Activated CD8-positive, alpha-beta T cell treated with anti-CD3 and anti-CD28 coated beads for 36 hours (primary cell): ENCODE data around the gene EPHA8. TPM values are rescaled to one million over a fixed set of nuclear protein-coding genes. Genes with fewer than 3 reads are reported as not detected.

Experiments
- ATAC-seq: fragments of 200-7000 bp; cut with Tn5 transposase; one replicate; pipeline ENCODE4 v1.10.0; 2021; ENCODE audit warnings: mild to moderate bottlenecking, moderate library complexity
- CTCF ChIA-PET: fragments of 350-600 bp; sonication (Branson Sonifier 250); formaldehyde crosslinking; loops from one replicate; lab custom pipeline; 2021; ENCODE audit warnings: antibody characterized with exemption; lab: Charles Lee
- POLR2A ChIA-PET: fragments of 350-600 bp; sonication (Branson Sonifier 250); formaldehyde crosslinking; loops from one replicate; lab custom pipeline; 2021; ENCODE audit warnings: antibody characterized with exemption; lab: Charles Lee
- DNase-seq: peaks from one replicate; pipeline ENCODE4 v3.0.0-alpha.2; 2020
- H3K27ac Mint-ChIP-seq: one replicate; pipeline ENCODE4 v1.8.0; 2021; ENCODE audit warnings: mild to moderate bottlenecking, mixed read lengths
- H3K27me3 Mint-ChIP-seq: one replicate; pipeline ENCODE4 v1.8.0; 2021; ENCODE audit warnings: mixed read lengths
- H3K36me3 Mint-ChIP-seq: one replicate; pipeline ENCODE4 v1.8.0; 2021; ENCODE audit warnings: low read depth, mixed read lengths
- H3K4me1 Mint-ChIP-seq: one replicate; pipeline ENCODE4 v1.8.0; 2021; ENCODE audit warnings: low read depth, mixed read lengths
- H3K4me3 Mint-ChIP-seq: one replicate; pipeline ENCODE4 v1.8.0; 2021; ENCODE audit warnings: mild to moderate bottlenecking, moderate library complexity, mixed read lengths
- H3K9me3 Mint-ChIP-seq: one replicate; pipeline ENCODE4 v1.8.0; 2021; ENCODE audit warnings: mixed read lengths
- CTCF ChIP-seq: fragments of 200-600 bp; IDR thresholded peaks from one replicate; pipeline ENCODE4 v1.8.0; 2022; ENCODE audit warnings: antibody characterized with exemption, mild to moderate bottlenecking
- intact Hi-C: fragments of 100-400 bp; cut with micrococcal nuclease; formaldehyde crosslinking; loops from one replicate; pipeline ENCODE4 v1.10.0; 2022
- total RNA-seq, 2 experiments: library from RNA; stranded (reverse); gene quantifications; one replicate each; pipeline ENCODE4 v1.2.3, GENCODE V29; 2021

The EPHA8 gene
- total RNA-seq, 2 experiments from 2014 or later, result not detected

DNA sequence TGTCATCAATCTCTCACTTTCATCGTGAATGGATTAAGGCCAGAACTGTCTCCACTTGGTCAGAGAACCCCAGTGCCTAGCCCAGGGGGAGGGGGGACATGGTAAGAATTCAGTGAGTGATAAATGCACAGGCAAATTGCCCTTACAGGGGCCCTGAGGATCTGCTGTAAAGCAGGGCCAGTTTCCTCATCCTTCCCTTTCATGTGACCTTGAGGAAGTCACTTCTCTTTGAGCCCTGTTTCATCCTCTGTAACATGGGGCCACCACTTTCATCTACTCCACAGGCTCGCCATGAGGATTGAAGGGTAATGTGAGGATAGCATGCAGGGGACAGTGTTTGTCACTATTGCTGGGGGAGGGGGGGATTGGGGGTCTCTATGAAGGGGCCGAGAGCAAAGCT is 45.1 kb downstream of the EPHA8 start:
- ChIA-PET CTCF (no interaction called here), POLR2A (no interaction called here)
- DNase-seq (no peak), ATAC-seq (no peak)
- Mint-ChIP-seq H3K4me1 (no peaks in the 10 kb centered on the region), H3K27ac (no peak overlapping the region), H3K4me3 (no peak overlapping the region), H3K9me3 (no peaks in the 10 kb centered on the region), H3K27me3 (peaks cover 29% of the 10 kb centered on the region), H3K36me3 (no peaks in the 10 kb centered on the region)
- intact Hi-C loops, result no loop called here
- TF ChIP-seq CTCF, result no peak

DNA sequence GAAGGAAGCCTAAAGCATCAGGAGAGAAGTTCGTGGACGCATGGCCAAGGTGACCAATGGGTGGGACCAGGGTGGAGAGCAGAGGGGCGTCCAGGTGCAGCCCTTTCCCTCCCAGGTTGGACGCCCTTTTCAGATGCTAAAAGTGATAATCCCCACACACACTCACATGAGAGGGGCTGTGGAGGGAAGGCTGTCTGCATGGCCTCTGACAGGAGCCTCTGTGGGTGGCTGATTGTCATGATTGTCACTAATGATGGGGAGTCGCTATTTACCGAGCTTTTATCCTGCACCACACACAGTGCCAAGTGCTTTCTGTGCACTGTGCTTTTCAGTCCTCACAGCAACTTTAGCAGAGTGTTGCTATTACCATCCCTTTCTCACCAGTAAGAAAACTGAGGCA is 46.0 kb downstream of the EPHA8 start:
- TF ChIP-seq CTCF, result no peak
- DNase-seq, result no peak
- intact Hi-C loops, result no loop called here
- Mint-ChIP-seq H3K27me3 (peaks cover 25% of the 10 kb centered on the region), H3K9me3 (no peaks in the 10 kb centered on the region), H3K27ac (no peak overlapping the region), H3K4me1 (no peaks in the 10 kb centered on the region), H3K4me3 (no peak overlapping the region), H3K36me3 (no peaks in the 10 kb centered on the region)
- CTCF ChIA-PET, result no interaction called here
- no peak for ATAC-seq
- POLR2A ChIA-PET, result no interaction called here

GRCh38 chr1:22611530-22611947 is 48.2 kb downstream of the EPHA8 start:
- CTCF ChIA-PET, result no interaction called here
- Mint-ChIP-seq H3K4me3 (no peak overlapping the region), H3K9me3 (no peaks in the 10 kb centered on the region), H3K4me1 (no peaks in the 10 kb centered on the region), H3K27ac (no peak overlapping the region), H3K27me3 (peaks cover 16% of the 10 kb centered on the region), H3K36me3 (no peaks in the 10 kb centered on the region)
- POLR2A ChIA-PET, result no interaction called here
- no peak for TF ChIP-seq CTCF
- intact Hi-C loops, result no loop called here
- ATAC-seq (peak; percentile 39), DNase-seq (peak; percentile 52)

- no peak for ATAC-seq
- intact Hi-C loops, result no loop called here
- Mint-ChIP-seq H3K9me3 (no peaks in the 10 kb centered on the region), H3K36me3 (no peaks in the 10 kb centered on the region), H3K27ac (no peak overlapping the region), H3K4me3 (no peak overlapping the region), H3K27me3 (peaks cover 15% of the 10 kb centered on the region), H3K4me1 (no peaks in the 10 kb centered on the region)
- CTCF ChIA-PET, result no interaction called here
- DNase-seq, result no peak
- TF ChIP-seq CTCF, result no peak
- POLR2A ChIA-PET, result no interaction called here
Measured at GRCh38 chr1:22612671-22613571, 49.6 kb downstream of the EPHA8 start.

DNA sequence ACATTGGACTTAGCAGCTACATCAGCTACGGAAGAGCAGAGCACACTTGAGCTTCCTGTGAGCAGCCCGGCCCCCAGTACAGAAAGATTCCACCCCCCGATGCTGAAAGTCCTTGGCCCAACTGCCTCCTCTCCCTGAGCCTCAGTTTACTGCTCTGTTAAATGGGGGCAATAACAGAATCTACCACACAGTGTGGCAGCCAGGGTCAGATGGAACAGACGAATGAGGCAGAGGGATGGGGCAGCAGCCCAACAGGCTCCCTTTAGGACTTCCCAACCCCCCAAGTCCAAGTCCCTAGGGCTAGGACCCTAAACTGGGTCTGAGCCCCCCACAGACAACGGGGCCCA is 50.3 kb downstream of the EPHA8 start:
- DNase-seq (no peak), ATAC-seq (no peak)
- ChIA-PET CTCF (no interaction called here), POLR2A (no interaction called here)
- Mint-ChIP-seq H3K27me3 (peaks cover 13% of the 10 kb centered on the region), H3K4me3 (no peak overlapping the region), H3K27ac (no peak overlapping the region), H3K4me1 (no peaks in the 10 kb centered on the region), H3K9me3 (no peaks in the 10 kb centered on the region), H3K36me3 (no peaks in the 10 kb centered on the region)
- intact Hi-C loops, result no loop called here
- TF ChIP-seq CTCF, result no peak
